NCI-H510A (cell line): ENCODE measurements around the gene LMO2.

Experiments used
- DNase-seq: peaks from one replicate; lab custom pipeline; 2025; lab: John Stamatoyannopoulos, UW

The LMO2 gene

GRCh38 chr11:33887886-33888285 is 4.0 kb downstream of the LMO2 start:
- no peak for DNase-seq

DNA sequence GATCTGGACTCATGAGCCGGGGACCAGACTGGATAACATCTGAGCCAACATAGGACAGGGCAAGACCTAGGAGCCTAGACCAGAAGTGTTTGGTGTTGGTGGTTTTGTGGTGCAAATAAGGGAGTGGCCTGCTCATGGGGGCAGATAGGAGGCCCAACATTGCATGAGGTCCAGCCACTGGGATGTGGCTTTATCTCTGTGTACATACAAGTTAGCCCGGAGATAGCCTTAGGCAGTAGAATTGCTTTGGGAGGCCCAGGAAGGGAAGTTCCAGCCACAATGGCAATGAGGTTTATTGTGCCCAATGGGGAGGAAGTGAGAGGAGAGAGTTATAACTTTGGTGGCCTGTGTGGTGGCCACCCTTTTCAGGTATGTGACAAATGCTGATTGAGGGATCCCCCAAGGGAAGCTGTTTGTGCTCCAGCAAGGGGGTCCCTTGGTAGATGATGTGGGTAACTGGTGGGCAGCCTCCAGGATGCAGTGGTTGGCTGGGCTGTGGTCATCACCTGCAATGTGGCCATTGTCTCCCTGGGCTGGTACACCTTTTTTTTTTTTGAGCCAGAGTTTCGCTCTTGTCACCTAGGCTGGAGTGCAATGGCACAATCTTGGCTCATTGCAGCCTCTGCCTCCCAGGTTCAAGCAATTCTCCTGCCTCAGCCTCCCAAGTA is 6.4 kb downstream of the LMO2 start:
- no peak for DNase-seq

- DNase-seq, result no peak
Measured at GRCh38 chr11:33884601-33885000, 7.3 kb downstream of the LMO2 start.

DNA sequence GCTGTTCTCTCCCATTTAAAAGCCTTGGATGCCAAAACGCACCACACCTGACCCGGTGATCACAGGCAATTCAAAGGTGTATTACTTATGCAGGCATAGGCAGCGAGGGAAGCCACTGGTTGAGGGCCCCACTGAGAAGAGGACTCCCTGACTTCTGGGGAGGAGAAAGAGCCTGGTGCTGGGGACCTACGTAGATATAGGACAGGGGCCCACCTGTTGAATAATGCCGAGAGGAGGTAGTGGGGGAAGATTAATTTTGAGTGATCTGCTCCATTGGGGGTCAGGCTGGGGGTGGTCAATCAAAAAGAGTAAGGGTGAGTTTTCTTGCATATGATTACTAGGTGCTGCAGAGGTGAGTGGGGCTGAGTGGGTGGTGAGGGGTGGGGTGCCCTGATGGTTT is 7.8 kb downstream of the LMO2 start:
- DNase-seq, result no peak

GRCh38 chr11:33881651-33882503 is 10.0 kb downstream of the LMO2 start:
- DNase-seq, result no peak

GRCh38 chr11:33880979-33881378 is 10.9 kb downstream of the LMO2 start:
- DNase-seq, result no peak

- DNase-seq, result no peak
Measured at GRCh38 chr11:33879375-33879774, 12.5 kb downstream of the LMO2 start.

DNA sequence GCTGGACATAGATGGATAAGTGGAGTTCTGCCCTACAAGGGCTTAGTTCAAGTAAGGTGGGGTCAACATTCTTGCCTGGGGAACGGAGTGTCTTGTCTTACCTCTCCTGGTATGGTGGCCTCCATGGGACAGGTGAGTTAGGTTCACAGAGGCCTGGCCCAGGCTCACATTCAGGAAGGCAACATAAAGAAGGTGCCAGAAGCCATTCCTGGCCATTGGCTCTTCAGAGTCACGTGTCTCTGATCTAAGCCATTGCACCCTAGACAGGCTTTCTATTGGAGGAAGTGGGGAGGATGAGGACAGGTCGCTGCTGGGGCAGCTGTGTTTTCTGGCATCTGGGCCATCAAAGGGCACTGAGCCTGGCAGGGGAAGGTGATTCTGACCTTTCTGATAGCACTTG is 14.8 kb downstream of the LMO2 start:
- DNase-seq, result no peak

DNA sequence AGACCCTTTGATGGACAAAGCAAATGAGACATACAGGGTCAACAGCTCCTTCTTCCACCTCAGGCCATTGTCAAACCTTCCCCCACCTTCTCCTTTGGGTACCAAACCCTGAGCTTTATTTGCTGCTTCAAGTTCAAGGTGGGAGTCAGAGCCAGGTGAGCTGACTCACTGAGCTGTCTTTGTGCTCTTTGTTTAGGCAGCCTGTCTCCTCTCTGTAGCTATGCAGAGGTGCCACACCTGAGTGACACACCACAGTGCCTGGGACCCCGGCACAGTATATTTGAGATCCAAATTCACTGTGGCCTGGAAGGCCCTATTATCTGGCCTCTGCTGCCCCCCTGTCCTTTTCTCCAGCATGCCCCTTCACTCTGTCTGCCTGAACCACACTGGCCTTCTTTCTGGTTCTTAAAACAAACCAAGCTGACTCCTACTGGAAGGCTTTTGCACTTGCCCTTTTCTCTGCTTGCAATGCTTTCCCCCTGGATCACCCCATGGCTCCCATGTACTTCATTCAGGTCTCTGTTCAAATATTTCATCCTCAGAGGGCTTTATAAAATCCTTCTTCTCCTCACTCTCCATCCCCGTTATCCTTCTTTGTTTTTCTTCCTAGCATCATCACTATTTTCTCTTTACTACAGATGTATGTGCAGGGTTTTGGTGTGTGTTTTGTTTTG is 16.1 kb downstream of the LMO2 start:
- DNase-seq, result no peak

DNA sequence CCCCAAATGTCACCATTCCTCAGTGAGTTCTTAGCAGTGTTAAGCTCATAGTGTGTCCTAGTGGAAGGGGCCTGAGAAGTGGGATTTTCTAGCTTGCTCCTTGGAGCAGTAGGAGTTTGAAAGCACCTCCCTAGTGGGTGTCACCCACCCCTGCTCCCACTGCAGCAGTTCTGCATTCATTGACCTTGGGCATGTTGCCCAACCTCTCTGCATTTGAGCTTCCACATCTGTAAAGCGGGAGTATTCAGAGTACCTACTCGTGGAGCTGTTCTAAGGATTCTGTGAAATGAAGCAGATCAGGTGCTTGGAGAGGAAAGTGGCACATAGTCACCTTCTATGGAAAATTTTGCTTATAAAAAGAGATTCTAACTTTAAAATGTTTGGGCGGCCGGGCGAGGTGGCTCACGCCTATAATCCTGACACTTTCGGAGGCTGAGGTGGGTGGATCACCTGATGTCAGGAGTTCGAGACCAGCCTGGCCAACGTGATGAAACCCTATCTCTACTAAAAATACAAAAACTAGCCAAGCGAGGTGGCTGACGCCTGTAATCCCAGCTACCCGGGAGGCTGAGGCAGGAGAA is 16.9 kb downstream of the LMO2 start:
- DNase-seq, result no peak

DNA sequence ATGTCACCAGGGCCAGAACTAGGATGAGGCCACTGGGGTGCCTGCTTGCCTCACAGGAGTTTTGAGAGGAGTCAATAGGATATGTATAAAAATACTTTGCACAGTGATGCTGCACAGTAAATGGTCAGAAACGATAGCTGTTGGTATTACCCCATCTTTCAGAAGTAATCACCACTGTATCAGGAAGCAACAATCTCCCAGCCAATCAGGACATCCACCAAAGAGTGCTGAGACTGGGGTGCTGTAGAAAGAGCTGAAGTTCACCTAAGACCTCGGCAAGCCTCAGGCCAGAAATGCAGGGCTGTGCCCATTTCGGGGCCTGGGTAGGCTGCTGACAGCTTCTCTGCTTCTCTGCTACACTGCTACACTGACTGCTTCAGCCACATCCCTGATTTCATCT is 17.4 kb downstream of the LMO2 start:
- no peak for DNase-seq

- DNase-seq, result peak; percentile 35
Measured at GRCh38 chr11:33869481-33870422, 22.1 kb downstream of the LMO2 start.

DNA sequence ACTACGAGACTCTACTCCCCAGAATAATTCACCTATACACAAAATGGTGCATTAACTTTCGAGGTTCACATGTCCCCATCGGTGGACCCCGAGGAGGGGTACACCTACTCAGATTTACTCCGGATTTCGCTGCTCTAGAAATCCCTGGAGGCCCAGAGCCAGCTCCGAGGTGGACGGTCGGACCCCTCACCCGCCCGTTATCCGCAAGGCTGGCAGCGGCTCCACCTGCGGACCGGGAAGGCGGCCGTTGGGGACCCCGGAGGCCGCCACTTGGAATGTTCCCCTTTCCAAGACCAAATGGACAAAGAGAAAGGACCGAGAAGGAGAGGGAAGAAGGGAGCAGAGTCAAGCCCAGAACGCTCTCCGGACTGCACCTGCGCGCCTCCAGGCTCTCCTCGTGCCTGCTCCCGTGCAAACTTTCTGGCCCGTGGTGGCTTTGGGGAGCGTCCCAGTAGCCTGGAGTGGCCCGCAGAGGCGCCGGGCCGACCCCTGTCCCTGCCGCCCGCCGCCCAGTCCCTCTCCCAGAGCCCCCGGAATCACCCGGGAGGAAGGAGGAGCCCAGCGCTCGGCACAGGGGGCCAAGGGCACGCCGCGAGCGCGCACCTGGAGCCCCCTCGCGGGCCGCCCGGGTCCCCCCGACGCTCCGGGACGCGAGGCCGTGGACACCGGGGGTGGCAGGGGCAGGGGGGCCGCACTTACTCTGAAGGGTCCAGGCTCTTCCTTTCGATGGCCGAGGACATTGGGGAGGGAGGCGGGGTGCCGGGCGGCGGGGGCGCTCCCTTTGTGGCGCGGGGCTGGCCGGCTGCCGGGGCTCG is 23.0 kb downstream of the LMO2 start:
- DNase-seq, result no peak

- DNase-seq, result no peak
Measured at GRCh38 chr11:33867996-33868646, 23.8 kb downstream of the LMO2 start.

- DNase-seq, result no peak
Measured at GRCh38 chr11:33867561-33867960, 24.3 kb downstream of the LMO2 start.

DNA sequence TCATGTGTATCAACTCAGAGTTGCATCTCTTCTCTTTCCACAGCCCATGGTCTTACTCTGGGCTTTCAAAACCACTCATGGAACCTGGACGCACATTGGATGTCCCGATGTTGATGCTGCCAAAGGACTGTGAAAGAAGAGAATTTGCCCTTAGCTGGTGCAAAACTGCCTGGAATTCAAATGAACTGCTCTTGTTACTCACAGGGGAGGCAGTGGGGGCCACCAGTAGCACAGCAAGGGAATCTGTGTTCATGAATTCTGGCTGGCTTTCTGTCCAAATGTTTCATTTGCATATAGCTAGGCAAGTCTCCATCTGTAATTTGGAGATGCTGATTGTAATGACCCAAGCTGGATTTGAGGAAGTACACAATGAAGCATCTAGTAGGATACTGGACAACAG is 24.9 kb downstream of the LMO2 start:
- no peak for DNase-seq

DNA sequence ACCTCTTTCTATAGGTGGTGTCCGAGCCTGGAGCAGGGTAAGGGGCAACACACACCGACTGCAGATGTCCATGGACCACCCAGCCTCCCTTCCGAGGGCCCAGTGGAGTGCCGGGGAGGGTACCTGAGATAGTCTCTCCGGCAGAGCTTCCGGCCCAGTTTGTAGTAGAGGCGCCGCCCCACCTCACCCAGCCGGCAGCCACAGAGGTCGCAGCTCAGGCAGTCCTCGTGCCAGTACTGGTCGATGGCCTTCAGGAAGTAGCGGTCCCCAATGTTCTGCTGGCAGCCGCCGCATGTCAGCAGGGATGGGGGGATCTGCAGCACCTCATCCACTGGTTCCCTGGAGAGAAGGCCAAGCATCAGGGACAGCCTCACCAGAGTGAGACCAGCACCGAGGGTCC is 27.4 kb downstream of the LMO2 start:
- DNase-seq, result no peak

DNA sequence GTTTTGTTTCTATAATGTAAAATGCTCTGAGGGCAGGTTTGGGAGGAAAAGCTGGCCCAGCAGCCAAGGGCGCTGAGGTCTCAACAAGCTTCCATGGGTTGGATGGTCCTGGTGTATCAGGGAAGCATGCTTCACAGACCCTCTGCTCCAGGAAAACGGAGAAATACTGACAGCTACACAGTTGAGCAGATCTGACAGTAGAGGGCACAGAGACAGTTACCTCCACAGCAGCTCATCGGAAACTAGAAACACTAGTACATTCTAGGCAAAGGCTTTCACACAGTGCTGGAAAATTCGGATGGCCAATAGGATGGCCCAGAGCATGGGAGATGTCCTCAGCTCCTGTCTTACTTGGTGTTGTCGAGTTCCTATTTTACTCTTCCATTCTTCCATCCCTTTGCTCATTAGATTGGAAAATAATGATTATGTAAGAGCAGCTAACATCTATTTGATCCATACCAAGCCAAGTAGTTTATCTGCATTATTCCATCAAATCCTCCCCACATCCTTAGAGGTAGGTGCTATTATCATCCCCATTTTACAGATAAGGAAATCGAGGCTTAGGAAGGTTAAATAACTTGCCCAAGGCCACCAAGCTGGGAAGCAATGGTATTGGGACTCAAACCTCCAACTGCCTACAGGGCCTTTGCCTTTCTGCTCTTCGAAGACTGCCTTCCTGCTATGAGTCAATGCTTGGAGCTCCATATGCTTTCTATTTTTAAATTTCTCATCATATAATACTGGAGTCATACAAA is 28.3 kb downstream of the LMO2 start:
- no peak for DNase-seq

DNA sequence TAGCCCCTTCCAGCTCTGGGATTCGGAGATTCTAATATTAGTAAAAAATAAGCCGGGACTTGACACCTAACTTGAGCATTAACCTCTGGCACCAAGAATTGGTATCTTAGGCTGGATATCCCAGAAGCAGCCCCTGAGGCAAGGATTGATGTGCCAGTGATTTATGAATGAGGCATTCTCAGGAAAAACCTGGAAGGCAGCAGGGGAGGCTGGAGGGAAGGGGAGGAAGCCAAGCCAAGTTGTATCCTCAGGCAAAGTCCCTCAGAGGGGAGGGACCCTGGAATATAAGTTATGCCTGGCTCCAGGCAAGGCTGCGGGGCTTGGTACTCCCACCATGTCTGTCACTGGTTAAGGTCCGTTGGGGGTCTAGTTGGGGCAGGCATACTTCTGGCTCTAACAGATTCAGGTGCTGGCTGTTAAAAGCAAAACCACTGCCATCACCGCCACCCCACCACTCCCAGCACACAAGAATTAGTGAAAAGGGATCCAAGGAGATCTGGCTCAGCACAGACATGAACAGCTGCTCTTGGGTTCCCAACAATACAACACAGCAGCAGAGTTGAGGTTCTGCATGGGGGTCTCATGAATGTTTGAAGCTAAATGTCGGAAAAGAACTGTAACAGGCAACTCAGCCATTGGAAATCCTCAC is 29.8 kb downstream of the LMO2 start:
- no peak for DNase-seq
